NK-92 (cell line): ENCODE results near the gene KMT5B.

Source experiments
- DNase-seq: peaks from one replicate; lab custom pipeline; 2025; ENCODE audit not compliant: unreplicated experiment; lab: John Stamatoyannopoulos, UW

KMT5B gene

DNA sequence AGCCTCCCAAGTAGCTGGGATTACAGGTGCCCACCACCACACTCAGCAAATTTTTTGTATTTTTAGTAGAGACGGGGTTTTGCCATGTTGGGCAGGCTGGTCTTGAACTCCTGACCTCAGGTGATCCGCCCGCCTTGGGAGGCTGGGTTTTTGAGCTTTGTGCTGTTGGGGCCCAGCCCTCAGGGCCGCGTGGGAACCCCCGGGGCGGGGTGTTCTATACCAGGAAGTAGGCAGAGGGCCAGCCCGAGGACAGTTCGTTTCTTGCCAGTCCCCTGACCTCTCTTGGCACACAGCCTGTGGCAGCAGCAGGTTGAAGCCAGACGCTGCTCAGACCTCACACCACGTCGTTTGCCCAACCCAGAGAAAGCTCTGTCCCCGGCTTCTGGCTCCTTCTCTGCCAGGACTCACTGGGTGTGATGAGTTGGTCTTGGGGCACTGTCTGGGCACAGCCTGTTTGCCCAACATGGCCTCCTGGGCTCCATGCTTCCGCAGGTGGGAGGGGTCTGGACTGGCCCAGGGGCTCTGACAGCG lies 67.0 kb downstream of the KMT5B start:
- no peak for DNase-seq

DNA sequence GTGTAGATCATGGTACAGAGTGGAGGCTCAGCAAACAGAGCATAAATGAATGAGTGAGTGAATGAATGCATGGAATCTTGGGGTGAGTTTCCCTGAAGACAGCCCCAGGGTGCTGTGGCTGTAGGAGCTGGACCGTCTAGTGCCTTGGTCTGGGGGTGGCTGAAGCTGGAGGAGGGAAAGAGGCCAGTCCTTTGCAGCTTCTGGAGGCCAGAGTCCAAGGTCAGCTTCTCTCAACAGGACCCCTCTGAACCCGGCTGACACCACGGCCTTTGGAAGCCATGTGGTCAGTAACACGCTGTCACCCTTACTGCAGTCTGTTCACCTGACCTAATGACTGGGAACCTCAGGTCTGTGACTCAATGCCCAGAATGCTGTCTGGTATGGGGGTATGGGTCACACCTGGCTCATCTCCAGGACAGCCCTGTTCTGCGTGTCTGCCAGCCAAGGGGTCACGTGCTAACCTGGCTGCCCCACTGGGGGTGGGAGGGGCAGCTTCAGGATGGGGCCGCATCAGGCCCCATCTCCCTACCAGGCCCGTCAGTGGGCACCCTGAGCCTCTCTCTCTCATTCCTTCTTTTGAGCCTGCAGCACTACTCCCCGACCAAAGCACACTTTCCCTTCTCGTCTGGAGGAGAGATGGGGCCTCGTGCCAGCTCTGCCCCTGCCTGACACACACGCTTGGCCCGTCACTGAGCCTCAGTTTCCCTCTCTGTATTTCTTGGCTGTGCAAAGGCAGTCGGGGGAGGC lies 67.8 kb downstream of the KMT5B start:
- no peak for DNase-seq

DNA sequence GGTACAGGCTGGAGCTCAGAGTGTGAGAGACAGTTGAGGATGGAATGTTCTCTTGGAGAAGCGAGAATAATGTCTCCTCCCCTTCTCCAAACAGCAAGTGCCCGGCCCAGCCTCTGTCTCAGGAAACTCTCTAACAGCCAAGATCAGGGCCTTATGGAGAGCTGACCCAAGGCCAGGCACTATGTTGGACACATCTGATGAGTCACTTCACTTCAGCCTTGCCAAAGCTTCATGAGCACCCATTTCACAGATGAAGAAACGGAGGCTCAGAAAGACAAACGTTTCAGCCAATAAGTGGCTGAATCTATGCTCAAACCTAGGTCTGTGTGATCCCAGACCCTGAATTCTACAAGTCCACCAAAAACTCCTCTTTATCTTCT lies 69.8 kb downstream of the KMT5B start:
- no peak for DNase-seq

DNA sequence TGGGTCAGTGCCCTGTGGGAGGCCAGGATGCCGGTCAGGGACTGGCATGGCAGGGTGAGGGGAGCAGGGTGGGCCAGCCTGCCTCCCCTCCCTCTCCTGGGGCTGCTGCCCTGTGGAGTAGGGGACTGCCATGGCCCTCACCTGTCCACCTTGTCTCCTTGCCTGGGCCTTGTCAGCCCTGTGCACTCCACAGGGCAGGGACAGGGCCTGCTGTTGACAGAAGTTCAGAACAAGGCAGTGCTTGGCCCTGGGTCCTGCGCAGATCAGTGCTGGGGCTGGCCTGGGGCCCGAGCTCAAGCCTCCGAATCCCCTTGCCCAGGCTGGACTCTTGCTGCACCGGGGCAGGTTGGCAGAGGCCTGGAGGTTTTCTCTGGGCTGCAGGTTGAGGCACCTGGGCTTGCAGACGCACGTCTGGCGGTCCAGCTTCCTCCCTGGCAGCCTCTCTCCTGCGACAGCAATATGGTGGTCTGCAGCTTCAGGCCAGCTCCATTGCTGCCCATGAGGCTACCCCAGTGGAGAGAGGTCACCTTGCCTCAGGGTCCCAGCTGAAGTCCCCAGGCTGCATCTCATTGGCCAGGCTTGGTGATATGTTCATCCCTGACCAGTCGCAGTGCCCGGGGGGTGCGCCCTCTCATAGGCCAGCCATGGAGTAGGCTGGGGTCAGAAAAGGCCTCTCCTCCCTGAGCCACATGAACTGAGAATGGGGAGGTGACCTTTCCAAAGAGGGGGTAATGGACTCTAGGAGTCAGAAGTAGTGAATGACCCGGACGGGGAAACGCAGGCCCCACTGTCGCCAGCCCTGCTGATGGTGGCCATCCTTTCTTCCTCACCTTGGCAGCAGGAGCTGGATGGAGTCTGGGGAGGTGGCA lies 70.4 kb downstream of the KMT5B start:
- DNase-seq = no peak

DNA sequence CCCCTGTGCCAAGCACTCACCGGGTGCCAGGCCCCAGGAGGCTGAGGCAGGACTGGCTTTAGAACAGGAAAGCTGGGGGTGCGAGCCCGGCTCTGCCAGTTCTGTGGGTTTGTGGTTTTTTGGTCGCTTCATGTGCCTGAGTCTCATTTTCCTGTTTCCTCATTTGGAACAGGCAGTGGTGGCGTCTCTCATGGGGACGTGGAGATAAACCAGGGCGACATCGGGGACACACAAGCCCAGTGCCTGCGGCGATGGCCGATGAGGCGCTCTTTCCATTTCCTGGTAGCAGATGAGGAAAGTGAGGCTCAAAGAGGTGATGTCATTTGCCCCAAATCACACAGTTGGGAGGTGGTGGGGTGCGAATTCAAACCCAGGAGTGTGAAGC lies 71.1 kb downstream of the KMT5B start:
- DNase-seq = no peak

DNA sequence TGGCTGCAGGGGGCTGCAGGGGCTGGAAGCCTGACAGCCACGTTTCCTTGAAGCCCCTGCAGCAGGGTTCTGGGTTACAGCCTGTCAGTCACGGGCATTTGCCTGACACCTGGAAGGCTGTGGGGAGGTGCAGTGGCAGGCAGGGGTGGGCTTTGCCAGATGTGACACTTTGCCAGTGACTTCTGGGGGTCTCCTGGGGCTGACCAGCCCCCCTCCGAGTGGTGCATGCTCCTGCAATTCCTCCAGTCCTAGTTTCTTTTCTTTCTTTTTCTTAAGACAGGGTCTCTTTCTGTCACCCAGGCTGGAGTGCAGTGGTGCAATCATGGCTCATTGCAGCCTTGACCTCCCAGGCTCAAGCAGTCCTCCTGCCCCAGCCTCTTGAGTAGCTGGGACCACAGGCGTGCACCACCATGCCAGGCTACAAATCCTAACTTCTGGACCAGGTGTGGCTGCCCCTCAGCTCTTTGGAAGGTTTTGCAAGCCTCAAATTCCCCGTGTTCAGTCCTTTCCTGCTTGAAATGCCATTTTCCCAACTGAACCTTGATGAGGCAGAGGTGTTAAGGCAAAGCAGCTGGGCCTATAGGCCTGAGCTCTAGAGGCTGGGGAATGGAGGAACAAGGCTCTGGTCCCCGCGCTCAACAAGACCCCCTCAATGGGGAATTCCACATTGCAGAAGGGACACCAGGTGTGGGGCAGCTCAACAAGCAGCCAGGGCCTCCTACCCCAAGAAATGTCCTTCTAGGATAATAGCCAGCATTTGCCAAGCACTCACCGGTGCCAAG lies 71.7 kb downstream of the KMT5B start:
- DNase-seq = no peak

DNA sequence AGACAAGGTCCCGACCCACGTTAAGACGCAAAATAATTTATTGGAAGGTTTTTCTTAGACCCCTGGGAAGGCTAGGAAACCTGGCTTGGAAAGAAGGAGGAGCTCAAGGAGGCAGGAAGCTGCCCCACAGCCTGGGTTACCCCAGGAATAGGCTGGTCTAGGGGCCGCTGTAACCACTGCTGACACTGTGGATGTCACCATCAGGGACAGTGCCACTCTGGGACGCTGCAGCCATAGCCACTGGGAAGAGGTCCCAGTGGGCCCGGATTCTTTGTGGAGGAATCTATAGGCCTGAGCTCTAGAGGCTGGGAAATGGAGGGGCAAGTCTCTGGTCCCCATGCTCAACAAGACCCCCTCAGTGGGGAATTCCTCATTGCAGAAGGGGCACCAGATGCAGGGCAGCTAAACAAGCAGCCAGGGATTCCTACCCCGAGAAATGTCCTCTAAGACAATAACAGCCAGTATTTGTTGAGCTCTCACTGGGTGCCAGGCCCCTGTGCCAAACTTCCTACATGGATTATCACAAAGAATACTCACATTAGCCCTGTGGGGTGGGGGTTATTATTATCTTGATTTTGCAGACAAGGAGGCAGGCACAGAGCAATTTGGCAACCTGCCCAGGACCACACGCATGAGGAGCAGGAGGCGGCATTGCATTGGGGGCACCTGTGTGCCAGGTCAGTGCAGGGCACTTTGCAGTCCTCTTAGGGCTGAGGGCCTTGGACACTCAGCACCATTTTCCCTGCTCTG lies 72.4 kb downstream of the KMT5B start:
- no peak for DNase-seq

DNA sequence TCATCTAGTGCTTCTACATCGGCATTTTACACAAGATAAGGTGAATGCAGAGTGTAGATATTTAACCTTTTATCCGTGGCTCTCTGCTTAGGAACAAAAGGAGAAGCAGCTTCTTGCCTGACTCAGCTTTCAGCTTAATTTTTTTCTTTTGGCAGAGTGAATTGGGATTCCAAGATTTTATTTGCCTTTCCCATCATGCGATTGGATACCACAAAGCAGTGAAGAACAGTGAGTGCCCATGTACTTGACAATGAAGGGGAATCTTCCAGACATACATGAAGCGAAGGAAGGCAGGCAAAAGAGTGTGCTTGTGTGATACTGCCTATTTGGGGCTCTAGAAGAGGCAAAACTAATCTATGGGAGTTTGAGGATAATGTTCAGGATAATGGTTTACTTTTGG lies 74.9 kb downstream of the KMT5B start:
- no peak for DNase-seq

DNA sequence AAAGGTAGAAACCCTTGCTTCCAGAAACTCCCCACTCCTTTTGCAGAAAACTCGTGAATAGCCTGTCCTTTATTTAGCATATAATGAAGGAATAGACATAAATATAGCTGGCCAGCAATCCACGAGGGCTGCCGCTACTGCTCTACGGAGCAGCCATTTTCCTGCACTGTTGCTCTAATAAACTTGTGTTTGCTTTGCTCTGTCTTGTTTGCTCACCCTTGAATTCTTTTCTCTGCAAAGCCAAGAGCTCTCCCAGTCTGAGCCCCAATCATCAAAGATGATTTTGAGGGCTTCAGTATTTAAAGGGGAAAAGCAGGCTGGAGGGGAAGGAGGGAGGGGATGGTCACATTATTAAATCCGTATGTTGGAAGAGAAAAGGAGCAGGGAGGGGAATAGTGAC lies 75.3 kb downstream of the KMT5B start:
- no peak for DNase-seq

DNA sequence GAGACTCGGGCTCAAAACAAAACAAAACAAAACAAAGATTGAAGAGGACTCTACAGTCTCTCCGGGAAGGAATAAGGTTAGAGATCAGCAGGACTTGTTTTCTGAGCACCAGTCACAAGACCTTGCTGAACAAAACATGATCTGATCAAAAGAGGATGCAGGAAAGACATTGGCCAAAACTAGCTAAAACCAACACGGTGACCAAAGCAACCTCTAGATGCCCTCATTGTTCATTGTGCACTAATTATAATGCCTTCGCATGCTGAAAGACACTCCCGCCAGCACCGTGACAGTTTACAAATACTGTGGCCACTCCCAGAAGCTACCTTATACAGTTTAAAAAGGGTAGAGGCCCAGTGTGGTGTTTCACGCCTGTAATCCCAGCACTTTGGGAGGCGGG lies 76.2 kb downstream of the KMT5B start:
- no peak for DNase-seq

DNA sequence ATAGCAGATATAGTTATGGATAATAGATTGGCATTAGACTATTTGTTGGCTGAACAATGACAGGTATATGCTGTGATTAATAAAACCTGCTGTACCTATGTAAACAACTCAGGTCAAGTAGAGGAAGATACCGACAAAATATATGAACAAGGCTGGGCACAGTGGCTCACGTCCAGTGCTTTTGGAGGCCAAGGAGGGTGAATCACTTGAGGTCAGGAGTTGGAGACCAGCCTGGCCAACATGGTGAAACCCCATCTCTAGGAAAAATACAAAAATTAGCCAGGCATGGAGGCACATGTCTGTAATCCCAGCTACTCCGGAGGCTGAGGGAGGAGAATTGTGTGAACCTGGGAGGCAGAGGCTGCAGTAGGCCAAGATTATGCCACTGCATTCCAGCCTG lies 77.9 kb downstream of the KMT5B start:
- no peak for DNase-seq

DNA sequence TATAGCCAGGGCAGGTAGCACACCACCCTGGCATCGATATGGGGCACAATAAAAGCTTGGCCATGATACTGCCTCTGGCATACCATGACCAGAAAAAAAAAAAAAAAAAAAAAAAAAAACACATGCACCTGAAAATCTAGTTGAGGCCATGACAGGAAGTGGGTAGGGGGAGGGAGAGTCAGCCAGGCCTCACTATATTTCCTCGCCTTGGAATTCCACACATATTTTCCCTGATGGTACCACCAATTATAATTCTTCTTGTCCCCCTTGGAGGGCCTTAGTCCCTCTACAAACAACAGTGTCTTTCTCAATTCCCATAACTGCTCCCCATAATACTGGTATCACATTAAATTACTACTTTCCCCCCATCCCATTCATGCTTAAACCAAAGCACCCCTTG lies 79.3 kb downstream of the KMT5B start:
- DNase-seq = no peak

DNA sequence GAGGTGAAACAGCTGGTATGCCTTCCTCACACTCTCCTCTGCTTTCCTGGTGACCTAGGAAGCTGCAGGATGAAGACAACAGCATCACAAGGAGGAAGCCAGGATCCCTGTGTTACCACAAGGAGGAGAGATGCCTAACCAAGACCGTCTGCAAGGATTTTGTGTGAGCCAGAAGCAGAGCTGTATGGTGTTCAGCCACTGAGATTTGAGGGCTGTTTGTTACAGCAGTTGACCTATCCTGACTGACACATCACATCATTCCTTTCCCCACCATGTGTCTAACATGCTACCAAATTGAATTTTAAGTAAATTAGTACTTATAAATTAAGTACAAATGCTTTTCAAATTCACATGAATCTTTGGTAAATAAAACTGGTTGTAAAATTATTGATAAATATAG lies 83.0 kb downstream of the KMT5B start:
- no peak for DNase-seq

DNA sequence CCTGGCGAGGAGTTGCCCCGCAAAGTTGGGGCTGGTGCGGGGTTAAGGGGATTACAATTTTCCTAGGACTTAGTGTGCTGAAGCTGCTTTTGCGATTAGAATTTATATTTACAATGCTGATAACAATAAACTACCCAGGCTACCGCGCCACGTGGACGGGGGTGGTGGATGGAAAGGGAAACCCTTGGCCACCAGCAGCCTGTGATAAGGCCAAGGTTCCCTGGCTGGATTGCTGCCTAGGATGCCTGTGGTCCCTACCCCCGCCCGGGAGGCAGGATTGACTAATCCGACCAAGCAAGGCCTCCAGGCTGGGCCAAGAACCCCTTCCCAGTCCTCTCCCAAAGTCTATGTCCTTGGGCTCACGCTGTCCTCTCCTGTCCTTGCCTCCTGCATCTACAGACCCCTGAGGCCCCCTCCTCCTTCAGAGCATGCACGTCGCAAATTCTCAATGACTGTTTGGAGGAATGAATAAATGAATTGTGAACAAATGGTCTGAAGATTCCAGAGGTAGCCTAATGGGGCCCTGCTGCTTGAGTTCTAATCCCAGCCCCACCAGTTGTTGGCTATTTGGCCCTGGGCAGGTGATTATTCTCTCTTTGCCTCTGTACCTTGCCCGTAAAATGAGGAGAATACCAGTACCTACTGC lies 84.3 kb downstream of the KMT5B start:
- DNase-seq = no peak

DNA sequence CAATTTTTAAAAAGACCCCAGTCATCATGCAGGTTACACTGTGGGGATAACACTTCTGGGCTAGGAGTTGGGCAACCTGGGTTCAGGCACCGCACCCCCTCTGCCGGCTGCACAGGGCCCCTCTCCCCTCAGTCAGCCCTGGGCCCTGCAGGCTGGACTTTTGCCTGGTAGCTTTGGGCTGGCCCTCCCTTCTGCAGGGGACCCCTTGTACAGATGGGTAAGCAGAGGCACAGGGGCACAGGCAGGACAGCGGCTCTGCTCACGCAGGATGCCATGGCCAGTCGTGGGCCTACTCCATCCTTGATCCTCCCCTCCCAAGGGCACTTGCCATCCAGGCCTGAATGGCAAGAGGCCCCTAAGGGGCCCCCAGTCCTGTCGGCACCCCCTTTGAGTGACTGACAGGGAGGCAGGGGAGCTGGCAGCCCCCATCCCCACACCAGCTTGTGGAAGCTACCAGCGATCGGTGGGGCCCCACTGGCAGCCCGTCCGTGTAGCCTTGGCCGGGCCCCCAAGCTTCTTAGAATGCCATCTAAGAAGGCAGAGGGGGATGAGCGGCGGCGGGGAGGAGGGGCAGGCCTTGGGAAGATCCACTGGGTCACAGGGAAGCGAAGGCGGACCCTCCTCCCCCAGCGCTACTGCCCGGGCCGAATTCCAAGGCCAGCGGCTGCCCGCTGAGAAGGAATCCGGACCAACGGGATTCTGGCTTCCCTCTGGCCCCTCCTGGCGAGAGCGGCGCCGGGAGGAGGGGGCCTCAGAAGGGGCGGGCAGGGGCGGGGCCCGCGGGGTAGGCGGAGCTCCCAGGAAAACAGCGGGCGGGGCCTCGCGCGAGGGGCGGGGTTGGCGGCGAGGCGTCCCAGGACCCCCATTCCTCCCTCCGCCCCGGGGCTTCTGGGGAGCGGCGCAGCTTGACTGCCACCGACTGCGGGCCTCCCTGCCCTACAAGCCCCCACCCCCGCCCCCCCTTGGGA lies 85.1 kb downstream of the KMT5B start:
- DNase-seq = no peak

DNA sequence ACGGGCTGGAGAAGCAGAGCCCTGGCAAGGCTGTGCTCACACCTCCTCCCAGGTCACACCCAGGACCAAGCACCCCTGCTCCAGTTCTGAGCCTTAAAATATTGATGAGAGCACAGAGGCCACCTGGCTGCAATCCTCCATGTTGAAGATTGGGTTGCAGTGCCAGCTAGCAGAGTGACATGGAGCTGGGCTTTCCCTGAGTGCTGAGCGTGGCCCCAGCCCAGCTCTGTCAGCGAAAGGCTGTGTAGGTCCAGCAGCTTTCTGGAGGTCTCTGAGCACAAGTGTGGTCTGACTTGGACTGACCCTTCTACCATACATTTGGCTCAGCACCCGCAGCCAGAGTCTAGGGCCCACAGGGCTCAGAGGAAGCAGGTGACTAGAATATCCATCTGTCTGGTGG lies 87.9 kb downstream of the KMT5B start:
- no peak for DNase-seq

DNA sequence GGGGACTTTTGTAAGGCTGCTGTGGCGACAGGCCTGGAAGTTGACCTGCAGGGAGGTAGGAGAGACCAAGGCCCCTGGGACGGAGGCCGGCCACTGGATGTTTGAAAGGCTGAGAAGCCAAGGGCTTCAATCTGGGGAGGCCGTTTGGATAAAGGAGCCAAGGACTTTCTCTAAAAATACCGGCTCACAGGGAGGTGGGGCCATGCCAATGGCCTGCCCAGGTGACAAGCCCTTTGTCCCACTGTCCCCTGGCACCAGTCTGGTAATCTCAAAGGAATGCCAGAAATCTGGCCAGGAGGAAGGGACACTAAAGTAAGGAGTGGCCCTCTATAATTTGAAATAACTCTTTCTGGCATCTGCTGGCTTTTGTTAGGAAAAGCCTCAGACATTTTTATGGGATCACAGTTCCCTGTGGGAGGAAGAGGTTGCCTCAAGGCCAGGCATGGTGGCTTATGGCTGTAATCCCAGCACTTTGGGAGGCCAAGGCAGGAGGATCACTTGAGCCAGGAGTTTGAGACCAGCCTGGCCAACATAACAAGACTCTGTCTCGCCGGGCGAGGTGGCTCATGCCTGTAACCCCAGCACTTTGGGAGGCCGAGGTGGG lies 90.1 kb downstream of the KMT5B start:
- DNase-seq = no peak

DNA sequence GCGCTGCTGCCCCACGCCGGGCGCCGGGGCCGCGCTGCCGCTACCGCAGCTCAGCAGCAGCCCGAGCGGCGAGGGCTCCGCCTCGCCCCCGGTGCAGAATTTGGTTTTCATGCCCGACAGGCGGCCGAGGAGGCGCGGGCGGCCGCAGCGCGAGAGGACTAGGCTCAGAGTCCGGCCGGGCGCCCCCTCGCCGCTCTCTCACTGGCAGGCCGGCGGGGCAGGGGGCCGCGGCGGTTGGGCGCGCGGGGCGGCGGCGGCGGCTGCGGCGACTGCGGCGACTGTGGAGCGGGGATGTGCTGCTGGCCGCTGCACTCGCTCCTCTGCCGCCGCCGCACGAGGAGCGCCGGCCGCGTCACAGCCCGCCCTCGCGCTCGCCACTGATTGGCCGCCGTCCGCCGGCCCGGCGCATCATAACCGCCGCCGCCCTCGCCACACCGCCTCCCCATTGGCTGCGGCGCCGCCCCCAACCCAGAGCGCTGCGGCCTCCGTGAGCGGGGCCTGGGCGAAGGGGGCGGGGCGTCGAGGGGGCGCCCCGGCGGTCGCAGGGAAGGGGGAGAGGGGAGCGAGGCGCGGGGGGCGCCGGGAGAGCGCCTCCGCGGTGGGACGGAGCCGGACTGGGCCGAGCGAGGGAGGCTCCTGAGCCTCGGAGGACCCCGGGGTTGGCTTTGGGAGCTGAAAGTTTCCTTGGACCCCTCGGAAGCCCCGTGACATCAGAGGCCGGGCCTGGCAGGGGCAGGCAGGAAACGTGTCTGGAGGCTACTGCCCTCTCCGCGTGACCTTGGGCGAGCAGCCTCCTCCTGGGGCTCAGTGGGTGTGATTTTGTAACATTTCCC lies 91.8 kb downstream of the KMT5B start, which contains the start of gene CHKA:
Gene CHKA, minus strand, starts transcription at position 322 of the 833 bp plus-strand sequence. Its CDS starts 211 bp downstream, at position 111.
- DNase-seq = no peak
